ENCODE results near the gene CCDC50.

The CCDC50 gene

GRCh38 chr3:191328962-191329653 lies at the start of gene CCDC50:
TSS of gene CCDC50 (plus strand) at chr3:191329394. CDS start at chr3:191329675, 281 bp downstream.
- DNase-seq (ENCODE audit: low spot score), result peak; percentile 39

DNA sequence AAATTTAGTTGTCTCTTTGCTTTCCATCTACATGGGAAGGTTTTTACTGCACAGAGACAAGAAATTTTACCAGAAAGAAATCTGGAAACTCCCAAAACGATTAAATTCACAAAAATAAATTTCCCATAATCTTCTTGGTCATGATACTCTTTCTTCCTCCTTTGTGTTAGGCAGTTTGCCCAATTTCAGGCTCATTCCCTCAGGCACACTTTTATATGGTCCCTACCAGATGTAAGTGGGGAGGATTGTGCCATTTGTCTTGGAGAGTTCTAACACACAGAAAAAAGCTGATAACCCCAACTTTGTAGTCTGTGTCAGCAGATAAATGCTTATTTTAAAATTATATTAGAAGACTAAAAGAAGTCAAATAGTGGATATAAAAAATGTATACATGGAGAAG lies 49.1 kb upstream of the CCDC50 start:
- DNase-seq (ENCODE audit: low spot score), result no peak

- no peak for DNase-seq (ENCODE audit: low spot score)
Measured at GRCh38 chr3:191280882-191281281, 48.3 kb upstream of the CCDC50 start.

GRCh38 chr3:191282251-191283185 lies 46.7 kb upstream of the CCDC50 start:
- no peak for DNase-seq (ENCODE audit: low spot score)

DNA sequence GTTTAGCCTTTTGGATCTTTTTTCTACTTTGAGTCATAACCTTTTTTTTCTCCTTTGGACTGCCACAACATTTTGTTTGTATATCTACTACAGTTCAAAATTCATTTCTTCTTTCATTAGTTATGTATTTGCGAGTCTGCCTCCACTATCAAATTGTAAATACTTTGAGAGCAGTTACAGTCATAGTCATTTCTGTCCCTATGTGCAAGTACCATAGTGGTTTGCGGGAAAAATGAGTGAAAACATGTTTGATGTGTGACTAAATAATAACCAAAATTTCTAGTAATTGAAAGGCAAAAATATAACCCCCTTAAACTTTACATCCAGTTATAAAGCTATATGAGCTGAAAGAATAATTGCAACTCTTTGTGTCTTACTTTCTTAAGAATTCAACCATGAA lies 45.8 kb upstream of the CCDC50 start:
- DNase-seq (ENCODE audit: low spot score), result no peak

- DNase-seq (ENCODE audit: low spot score), result peak; percentile 6
Measured at GRCh38 chr3:191290311-191291025, 38.7 kb upstream of the CCDC50 start.

DNA sequence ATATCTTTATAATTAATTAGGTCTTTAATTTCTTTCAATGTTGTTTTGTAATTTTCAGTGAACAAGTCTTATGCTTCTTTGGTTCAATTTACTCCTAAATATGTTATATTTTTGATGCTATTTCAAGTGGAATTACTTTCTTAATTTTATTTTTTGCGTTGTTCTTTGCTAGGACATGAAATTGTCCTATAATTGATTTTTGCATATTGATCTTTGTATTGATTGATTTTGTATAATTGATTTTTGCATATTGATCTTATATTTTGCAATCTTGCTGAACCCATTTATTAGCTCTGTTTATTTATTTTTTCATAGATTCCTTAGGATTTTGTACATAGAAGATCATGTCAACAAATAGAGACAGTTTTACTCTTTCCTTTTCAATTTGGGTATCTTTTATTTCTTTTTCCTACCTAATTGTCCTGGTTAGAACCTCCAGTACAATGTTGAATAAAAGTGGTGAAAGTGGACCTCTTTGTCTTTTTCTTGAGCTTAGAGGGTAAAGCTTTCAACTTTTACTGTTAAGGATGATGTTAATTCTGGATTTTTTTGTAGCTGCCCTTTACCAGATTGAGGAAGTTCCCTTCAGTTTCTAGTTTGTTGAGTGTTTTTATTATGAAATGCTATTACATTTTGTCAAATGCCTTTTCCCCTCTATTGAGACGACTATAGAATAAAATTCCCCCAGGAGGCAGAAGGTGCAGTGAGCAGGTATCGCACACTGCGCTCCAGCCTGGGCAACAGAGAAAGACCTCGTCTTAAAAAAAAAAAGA lies 36.8 kb upstream of the CCDC50 start:
- DNase-seq (ENCODE audit: low spot score), result no peak

- no peak for DNase-seq (ENCODE audit: low spot score)
Measured at GRCh38 chr3:191294291-191294690, 34.9 kb upstream of the CCDC50 start.

- DNase-seq (ENCODE audit: low spot score), result no peak
Measured at GRCh38 chr3:191296041-191296541, 33.1 kb upstream of the CCDC50 start.

- no peak for DNase-seq (ENCODE audit: low spot score)
Measured at GRCh38 chr3:191298846-191299245, 30.3 kb upstream of the CCDC50 start.

GRCh38 chr3:191300422-191300821 lies 28.8 kb upstream of the CCDC50 start:
- DNase-seq (ENCODE audit: low spot score), result no peak

DNA sequence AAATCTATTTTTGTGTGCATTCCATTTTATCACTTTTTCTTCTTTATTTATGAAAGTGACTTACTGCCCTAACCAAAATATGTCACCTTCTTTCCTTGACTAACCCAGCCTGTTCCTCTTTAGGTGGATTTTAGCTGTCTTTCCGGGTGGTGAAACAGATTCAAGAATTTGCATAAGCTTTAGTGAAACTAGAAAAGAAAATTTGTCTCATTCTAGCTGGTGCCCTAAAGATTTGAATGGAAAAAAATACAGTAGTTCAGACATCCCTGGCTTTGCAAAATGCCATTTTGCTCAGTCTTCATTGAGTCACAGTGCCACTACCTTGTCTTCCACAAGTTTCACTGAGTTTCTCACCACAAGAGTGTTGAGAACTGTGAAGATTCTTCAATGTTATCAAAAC lies 28.2 kb upstream of the CCDC50 start:
- no peak for DNase-seq (ENCODE audit: low spot score)

- DNase-seq (ENCODE audit: low spot score), result no peak
Measured at GRCh38 chr3:191301782-191302411, 27.3 kb upstream of the CCDC50 start.

DNA sequence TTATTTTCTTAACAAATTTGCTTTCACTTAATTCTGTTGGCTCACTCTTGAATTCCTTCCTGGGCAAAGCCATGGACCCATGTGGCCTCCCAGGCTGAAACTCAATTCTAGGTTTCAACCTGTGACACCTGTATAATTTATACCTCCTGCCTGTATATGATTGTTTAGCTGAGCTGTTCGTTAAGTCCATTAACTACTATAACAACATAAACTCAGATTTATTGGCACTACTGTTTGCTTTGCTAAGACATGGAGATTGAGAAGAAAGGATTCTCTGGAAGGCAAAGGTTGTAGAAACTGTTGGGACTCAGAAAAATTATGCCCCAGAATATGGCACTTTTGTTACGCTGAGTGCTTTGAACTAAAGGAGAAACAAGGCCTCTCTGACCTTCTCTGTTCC lies 26.7 kb upstream of the CCDC50 start:
- no peak for DNase-seq (ENCODE audit: low spot score)

DNA sequence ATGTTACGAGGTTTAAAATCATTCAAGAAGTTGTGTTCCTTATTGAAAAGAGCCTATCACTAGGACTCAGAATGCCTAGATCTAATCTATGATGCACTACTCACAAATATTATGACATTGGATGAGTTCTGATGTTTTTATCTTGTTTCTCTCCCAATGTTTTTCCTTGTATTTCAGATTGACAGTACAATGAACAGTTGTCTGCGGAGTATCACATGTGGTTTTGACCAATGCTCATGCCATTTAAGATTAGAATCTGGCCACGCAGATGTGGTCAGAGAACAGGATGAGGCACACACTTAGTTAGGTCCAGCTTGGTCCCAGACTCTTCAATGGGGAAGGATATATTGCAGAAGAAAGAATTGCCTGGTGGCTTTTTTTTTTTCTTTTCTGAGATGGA lies 25.6 kb upstream of the CCDC50 start:
- DNase-seq (ENCODE audit: low spot score), result no peak

- no peak for DNase-seq (ENCODE audit: low spot score)
Measured at GRCh38 chr3:191306428-191306827, 22.8 kb upstream of the CCDC50 start.

DNA sequence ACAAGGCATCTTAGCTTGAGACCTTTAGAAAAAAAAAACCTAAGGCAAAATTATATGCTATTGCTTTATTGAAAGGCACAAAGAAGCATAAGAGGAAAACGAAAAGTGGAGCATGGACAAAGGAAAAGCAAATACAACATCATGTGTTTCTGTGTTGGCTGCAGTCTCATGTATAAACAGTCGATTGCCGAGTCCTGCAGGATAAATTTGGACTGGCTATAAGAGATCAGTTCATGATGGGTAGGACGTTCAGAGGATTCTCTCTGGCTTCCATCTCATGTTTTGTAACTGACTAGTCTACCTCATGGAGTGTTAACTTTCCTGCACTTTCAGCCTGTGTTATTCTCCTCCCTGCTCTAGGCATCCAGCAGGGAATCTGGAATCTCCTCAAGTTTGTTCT lies 21.9 kb upstream of the CCDC50 start:
- no peak for DNase-seq (ENCODE audit: low spot score)

GRCh38 chr3:191313296-191313695 lies 15.9 kb upstream of the CCDC50 start:
- no peak for DNase-seq (ENCODE audit: low spot score)

DNA sequence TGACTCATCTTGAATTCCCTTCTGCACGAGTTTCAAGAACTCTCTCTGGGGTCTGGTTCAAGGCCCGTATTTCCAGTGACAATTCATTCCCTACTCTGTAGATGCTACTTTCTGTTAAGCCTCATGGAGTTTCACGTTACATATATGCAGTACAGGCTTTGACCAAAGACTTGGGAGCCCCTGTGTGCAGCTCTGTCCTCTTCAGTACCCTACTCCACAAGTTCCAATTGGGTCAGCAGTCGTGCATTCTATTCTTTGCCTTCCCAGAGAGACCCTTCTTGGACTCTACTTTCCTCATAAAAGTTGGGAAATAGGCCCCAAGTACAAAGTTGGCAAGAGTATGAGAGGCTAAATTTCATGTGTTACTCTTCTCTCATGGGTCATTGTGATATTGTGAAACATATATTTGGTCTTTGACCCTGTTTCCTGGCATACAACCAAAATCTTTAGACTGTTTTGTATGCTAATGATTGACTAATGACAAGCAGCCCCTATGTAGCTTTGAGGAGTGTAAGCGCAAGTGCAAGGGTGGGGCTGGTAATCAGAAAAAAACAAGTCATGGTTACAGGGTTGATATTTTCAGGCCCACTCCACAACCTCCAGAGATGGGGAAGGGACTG lies 15.0 kb upstream of the CCDC50 start:
- no peak for DNase-seq (ENCODE audit: low spot score)

GRCh38 chr3:191316876-191317603 lies 12.2 kb upstream of the CCDC50 start:
- no peak for DNase-seq (ENCODE audit: low spot score)

All from CD4-positive, alpha-beta T cell treated with Interleukin-2 at 100 ng/mL for 4 hours (primary cell).